Ishikawa (cell line): ENCODE data around the gene FMNL2.

Experiments used
- CEBPB ChIP-seq: IDR thresholded peaks from 2 replicates; pipeline ENCODE4 v1.6.1; 2012
- CREB1 ChIP-seq: IDR thresholded peaks from 2 replicates; pipeline ENCODE4 v1.6.1; 2012; ENCODE audit warnings: low read depth
- EGR1 ChIP-seq: IDR thresholded peaks from 2 replicates; pipeline ENCODE4 v1.6.1; 2012
- EP300 ChIP-seq: IDR thresholded peaks from 2 replicates; pipeline ENCODE4 v1.6.1; 2012; ENCODE audit warnings: borderline replicate concordance
- FOXM1 ChIP-seq: IDR thresholded peaks from 2 replicates; pipeline ENCODE4 v1.6.1; 2012; ENCODE audit warnings: low read depth, borderline replicate concordance
- NFIC ChIP-seq: IDR thresholded peaks from 2 replicates; pipeline ENCODE4 v1.6.1; 2012
- RAD21 ChIP-seq: IDR thresholded peaks from 2 replicates; pipeline ENCODE4 v1.6.1; 2012; ENCODE audit warnings: low read depth
- TAF1 ChIP-seq: IDR thresholded peaks from 2 replicates; pipeline ENCODE4 v1.6.1; 2012; ENCODE audit warnings: low read depth, mild to moderate bottlenecking
- TCF12 ChIP-seq: IDR thresholded peaks from 2 replicates; pipeline ENCODE4 v1.6.1; 2012; ENCODE audit warnings: low read depth
- TEAD4 ChIP-seq: IDR thresholded peaks from 2 replicates; pipeline ENCODE4 v1.6.1; 2012
- YY1 ChIP-seq: IDR thresholded peaks from 2 replicates; pipeline ENCODE4 v1.6.1; 2012; ENCODE audit warnings: low read depth
- ZBTB7A ChIP-seq: IDR thresholded peaks from 2 replicates; pipeline ENCODE4 v1.6.1; 2012; ENCODE audit warnings: low read depth
- TF ChIP-seq, protein P1 (sequence below): IDR thresholded peaks from 2 replicates; pipeline ENCODE4 v1.6.1; 2012
- TF ChIP-seq, protein P2 (sequence below): IDR thresholded peaks from 2 replicates; pipeline ENCODE4 v1.6.1; 2012
- TF ChIP-seq, protein P3 (sequence below): IDR thresholded peaks from 2 replicates; pipeline ENCODE4 v1.6.1; 2012; ENCODE audit warnings: low read depth, mild to moderate bottlenecking

The FMNL2 gene

DNA sequence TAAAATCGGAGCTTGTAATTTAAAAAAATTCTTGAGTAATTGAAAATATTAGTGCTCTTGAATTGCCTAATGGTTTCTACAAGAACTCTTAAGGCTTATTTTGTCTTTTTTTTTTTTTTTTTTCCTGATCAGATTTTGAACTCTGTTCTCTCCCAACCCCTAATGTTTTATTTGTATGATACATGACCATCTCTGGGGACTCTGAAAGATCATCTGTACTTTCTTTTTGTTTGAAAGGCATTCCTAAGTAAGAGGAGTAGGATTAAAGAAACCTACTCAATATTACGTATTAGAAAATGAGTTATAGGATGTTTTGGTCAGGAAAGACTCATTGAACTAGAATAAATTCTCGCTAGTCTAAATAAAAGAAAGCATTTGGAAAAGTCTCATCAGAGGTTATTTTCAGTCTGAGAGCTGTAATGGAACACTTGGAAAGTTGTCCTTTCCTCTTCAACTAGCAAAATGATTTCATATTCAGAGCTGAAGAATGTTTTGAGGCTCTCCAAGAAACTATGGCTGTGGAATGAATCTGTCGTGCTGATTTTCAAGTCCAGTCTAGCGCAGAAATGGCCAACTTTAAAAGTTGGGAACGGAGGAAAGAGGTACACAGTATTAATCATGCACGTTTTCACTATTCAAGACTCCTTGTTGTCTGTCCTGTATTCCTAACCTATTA lies 199.6 kb downstream of the FMNL2 start:
- TF ChIP-seq YY1 (no peak), EGR1 (no peak), EP300 (no peak), CREB1 (no peak), RAD21 (no peak), ZBTB7A (no peak), CEBPB (no peak), TEAD4 (no peak), TCF12 (no peak)
- TF ChIP-seq, protein P1, sequence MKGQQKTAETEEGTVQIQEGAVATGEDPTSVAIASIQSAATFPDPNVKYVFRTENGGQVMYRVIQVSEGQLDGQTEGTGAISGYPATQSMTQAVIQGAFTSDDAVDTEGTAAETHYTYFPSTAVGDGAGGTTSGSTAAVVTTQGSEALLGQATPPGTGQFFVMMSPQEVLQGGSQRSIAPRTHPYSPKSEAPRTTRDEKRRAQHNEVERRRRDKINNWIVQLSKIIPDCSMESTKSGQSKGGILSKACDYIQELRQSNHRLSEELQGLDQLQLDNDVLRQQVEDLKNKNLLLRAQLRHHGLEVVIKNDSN = no peak
- TF ChIP-seq, protein P2, sequence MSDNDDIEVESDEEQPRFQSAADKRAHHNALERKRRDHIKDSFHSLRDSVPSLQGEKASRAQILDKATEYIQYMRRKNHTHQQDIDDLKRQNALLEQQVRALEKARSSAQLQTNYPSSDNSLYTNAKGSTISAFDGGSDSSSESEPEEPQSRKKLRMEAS = no peak

DNA sequence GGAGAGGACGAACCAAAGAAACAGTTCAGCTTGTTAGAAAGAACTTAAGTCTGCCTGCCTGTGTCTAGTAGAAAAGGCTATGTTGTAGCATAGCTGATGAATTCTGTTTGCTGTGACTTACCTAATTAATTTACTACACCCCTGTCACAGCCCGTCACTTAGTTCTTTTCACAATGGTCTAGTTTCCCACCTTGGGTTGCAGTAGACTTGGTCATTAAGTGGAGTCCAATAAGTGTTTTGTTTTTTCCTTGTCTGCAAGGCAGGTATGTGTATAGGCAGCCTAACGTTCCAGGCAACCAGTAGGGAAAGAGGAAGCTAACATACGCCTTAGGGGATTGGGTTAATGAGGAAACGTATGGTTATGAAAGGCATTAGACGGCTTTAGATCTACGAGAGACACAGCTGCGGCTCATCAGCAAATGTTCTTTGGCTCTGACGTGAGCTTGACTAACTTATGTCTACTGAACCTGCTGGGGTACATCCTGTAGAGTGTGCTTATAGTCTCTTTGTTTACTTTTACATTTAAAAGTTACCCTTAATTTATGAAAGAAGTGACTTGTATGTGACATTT lies 202.2 kb downstream of the FMNL2 start:
- TF ChIP-seq, protein P2 = no peak
- TF ChIP-seq EP300 (no peak), CEBPB (no peak)

DNA sequence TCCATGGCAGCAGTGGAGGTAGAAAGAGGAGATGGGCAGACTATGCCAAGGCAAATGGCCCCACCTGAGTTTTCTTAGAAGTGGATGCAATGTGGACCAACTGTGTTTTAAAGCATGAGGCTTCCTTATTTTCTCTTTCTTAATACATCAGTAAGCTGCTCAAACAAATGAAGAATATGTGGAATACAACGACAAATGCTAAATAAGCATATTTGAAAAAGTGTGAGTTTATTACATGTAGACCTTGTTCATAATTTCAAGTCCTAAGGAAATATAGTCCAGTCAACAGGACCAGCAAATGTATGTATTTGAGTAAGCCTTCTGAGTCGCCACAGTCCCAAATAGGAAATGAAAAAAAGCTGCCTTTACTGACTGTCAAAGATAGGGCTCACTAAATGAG lies 204.4 kb downstream of the FMNL2 start:
- TF ChIP-seq TCF12 (no peak), EGR1 (no peak), RAD21 (no peak), ZBTB7A (no peak), CREB1 (no peak)

DNA sequence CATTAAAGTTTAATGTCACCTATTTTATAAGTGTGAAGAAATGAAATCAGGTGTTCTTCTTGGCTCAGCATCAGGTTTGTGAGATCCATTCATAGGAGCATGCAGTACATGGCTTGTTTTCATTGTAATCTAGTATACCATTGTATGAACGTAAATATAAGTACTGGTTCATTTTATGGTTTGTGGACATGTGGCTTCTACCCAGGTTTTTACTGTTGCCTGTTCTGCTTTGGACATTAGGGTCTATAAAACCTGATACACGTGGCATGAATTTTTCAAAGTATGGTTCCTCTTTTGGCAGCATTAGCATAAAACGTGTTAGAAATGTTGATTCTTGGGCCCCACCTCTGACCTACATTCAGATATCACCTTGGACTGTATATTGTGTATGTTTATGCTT lies 206.7 kb downstream of the FMNL2 start:
- TF ChIP-seq, protein P2 = no peak
- TF ChIP-seq ZBTB7A = no peak
- TF ChIP-seq, protein P3, sequence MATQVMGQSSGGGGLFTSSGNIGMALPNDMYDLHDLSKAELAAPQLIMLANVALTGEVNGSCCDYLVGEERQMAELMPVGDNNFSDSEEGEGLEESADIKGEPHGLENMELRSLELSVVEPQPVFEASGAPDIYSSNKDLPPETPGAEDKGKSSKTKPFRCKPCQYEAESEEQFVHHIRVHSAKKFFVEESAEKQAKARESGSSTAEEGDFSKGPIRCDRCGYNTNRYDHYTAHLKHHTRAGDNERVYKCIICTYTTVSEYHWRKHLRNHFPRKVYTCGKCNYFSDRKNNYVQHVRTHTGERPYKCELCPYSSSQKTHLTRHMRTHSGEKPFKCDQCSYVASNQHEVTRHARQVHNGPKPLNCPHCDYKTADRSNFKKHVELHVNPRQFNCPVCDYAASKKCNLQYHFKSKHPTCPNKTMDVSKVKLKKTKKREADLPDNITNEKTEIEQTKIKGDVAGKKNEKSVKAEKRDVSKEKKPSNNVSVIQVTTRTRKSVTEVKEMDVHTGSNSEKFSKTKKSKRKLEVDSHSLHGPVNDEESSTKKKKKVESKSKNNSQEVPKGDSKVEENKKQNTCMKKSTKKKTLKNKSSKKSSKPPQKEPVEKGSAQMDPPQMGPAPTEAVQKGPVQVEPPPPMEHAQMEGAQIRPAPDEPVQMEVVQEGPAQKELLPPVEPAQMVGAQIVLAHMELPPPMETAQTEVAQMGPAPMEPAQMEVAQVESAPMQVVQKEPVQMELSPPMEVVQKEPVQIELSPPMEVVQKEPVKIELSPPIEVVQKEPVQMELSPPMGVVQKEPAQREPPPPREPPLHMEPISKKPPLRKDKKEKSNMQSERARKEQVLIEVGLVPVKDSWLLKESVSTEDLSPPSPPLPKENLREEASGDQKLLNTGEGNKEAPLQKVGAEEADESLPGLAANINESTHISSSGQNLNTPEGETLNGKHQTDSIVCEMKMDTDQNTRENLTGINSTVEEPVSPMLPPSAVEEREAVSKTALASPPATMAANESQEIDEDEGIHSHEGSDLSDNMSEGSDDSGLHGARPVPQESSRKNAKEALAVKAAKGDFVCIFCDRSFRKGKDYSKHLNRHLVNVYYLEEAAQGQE = no peak
- TF ChIP-seq EP300 = no peak
- no peak for TF ChIP-seq CEBPB
- no peak for TF ChIP-seq FOXM1
- no peak for TF ChIP-seq YY1
- TF ChIP-seq, protein P1 = no peak
- no peak for TF ChIP-seq TEAD4
- TF ChIP-seq EGR1 = no peak
- no peak for TF ChIP-seq TCF12
- no peak for TF ChIP-seq RAD21

DNA sequence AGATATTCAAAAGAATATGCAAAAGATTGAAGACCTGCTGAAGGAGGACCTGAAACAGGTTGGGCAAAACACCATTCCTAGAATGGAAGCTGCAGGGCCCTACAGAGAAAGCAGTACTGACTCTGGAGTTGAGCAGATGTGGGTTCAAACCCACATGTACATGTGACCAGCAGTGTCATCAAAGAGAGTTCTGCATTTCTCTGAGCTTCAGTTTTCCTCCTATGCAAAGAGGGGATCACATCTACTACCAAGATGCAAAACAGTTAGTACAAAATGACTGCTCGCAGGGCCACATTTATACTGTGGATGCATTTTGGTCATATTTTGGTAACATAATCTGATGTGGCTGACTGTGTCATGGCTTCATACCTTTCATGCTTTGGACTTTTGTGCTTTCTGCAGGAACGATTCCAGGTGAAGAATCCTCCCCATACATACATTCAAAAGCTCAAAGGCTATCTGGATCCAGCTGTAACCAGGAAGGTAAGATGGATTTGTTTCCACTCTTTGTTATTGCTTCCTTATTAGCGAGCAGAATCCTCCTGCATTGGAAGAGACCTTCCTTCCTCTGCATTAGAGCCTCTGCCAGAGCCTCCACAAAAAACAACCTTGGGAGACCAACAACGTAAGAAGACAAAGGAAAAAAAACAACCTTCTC lies 207.5 kb downstream of the FMNL2 start:
- no peak for TF ChIP-seq NFIC
- no peak for TF ChIP-seq CEBPB
- TF ChIP-seq YY1 = no peak
- TF ChIP-seq EP300 = no peak
- TF ChIP-seq TEAD4 = no peak
- no peak for TF ChIP-seq TAF1
- TF ChIP-seq EGR1 = no peak
- TF ChIP-seq, protein P1 = no peak
- TF ChIP-seq, protein P3 = no peak
- no peak for TF ChIP-seq ZBTB7A
- no peak for TF ChIP-seq CREB1
- no peak for TF ChIP-seq FOXM1
- TF ChIP-seq RAD21 = no peak
- TF ChIP-seq, protein P2 = no peak
- no peak for TF ChIP-seq TCF12
